Peyer's patch (tissue), 4 donors: Measurements from ENCODE around the gene CYSTM1. TPM values are rescaled to one million over a fixed set of nuclear protein-coding genes. Genes with fewer than 3 reads are reported as not detected.

Source experiments
- DNase-seq, 3 donors: peaks; one replicate each; pipeline ENCODE4 v3.0.0-alpha.2; 2017 to 2019
- H3K27ac ChIP-seq, 4 donors: fragments of 200-600 bp; sonication (generic); one replicate each; pipeline ENCODE4 v1.5.1; 2016 to 2019
- H3K27me3 ChIP-seq, 2 donors: fragments of 200-600 bp; sonication (generic); one replicate each; pipeline ENCODE4 v1.5.1; 2019
- H3K36me3 ChIP-seq, 3 donors: fragments of 200-600 bp; sonication (generic); one replicate each; pipeline ENCODE4 v1.5.1; 2016 to 2019
- H3K4me1 ChIP-seq, 4 donors: fragments of 200-600 bp; sonication (generic); one replicate each; pipeline ENCODE4 v1.5.1; 2016 to 2019
- H3K4me3 ChIP-seq, 4 donors: fragments of 200-600 bp; sonication (generic); 1 replicate in 3 of 4; 2 replicates in 1 of 4; pipeline ENCODE4 v1.5.1; 2016 to 2019; ENCODE audit warnings: mild to moderate bottlenecking in 1 of 4
- H3K9me3 ChIP-seq, 4 donors: fragments of 200-600 bp; sonication (generic); one replicate each; pipeline ENCODE4 v1.5.1; 2016 to 2019; ENCODE audit warnings: mild to moderate bottlenecking in 1 of 4
- CTCF ChIP-seq, 6 experiments: fragments of 450-650 bp in 4 of 6; fragments of 200-600 bp in 2 of 6; sonication (generic) in 1 of 6; IDR thresholded peaks; one replicate each; pipeline ENCODE4 v1.5.1; 2017 to 2019; ENCODE audit warnings: antibody characterized with exemption in 6 of 6, mild to moderate bottlenecking in 3 of 6, moderate library complexity in 1 of 6
- POLR2A ChIP-seq, 2 donors: fragments of 450-650 bp; IDR thresholded peaks; one replicate each; pipeline ENCODE4 v1.5.1; 2017; ENCODE audit warnings: antibody characterized with exemption in 2 of 2, mild to moderate bottlenecking in 2 of 2, moderate library complexity in 2 of 2
- total RNA-seq, 4 donors: library from RNA; depleted of rRNA; stranded (reverse); fragments of >200 nt; gene quantifications; one replicate each; pipeline ENCODE4 v1.1.0, GENCODE V29; 2016

The CYSTM1 gene
- total RNA-seq, 4 donors from 2014 or later = 60.2 to 185 (median 140) TPM

- no peak for TF ChIP-seq CTCF (IDR thresholded peaks at IDR 0.05)
- no peak for TF ChIP-seq POLR2A (IDR thresholded peaks at IDR 0.05)
- H3K4me1 ChIP-seq = peaks cover 0 to 1% (median 0%) of the 10 kb centered on the region in 4 donors
- H3K9me3 ChIP-seq = no peaks in the 10 kb centered on the region
- no peak for DNase-seq
- H3K4me3 ChIP-seq = no peak overlapping the region
- no peaks in the 10 kb centered on the region for H3K27me3 ChIP-seq
- H3K27ac ChIP-seq = no peak overlapping the region
- no peaks in the 10 kb centered on the region for H3K36me3 ChIP-seq
Observed at GRCh38 chr5:140131967-140132409, 43.0 kb upstream of the CYSTM1 start.

- no peak for DNase-seq
- TF ChIP-seq POLR2A (IDR thresholded peaks at IDR 0.05) (no peak), CTCF (IDR thresholded peaks at IDR 0.05) (no peak)
- no peak overlapping the region for H3K4me3 ChIP-seq
- no peak overlapping the region for H3K27ac ChIP-seq
- H3K9me3 ChIP-seq = no peaks in the 10 kb centered on the region
- no peaks in the 10 kb centered on the region for H3K27me3 ChIP-seq
- H3K4me1 ChIP-seq = no peaks in the 10 kb centered on the region
- no peaks in the 10 kb centered on the region for H3K36me3 ChIP-seq
Observed at GRCh38 chr5:140133514-140134167, 41.3 kb upstream of the CYSTM1 start.

GRCh38 chr5:140134277-140134935 lies 40.6 kb upstream of the CYSTM1 start:
- no peak for DNase-seq
- TF ChIP-seq POLR2A (IDR thresholded peaks at IDR 0.05) = no peak
- H3K27ac ChIP-seq = no peak overlapping the region
- no peaks in the 10 kb centered on the region for H3K27me3 ChIP-seq
- no peak overlapping the region for H3K4me3 ChIP-seq
- H3K4me1 ChIP-seq = no peaks in the 10 kb centered on the region
- H3K9me3 ChIP-seq = no peaks in the 10 kb centered on the region
- H3K36me3 ChIP-seq = no peaks in the 10 kb centered on the region

- Histone ChIP-seq H3K4me1 (no peaks in the 10 kb centered on the region), H3K27me3 (no peaks in the 10 kb centered on the region), H3K4me3 (no peak overlapping the region), H3K36me3 (no peaks in the 10 kb centered on the region), H3K27ac (no peak overlapping the region), H3K9me3 (no peaks in the 10 kb centered on the region)
- no peak for TF ChIP-seq POLR2A (IDR thresholded peaks at IDR 0.05)
- no peak for TF ChIP-seq CTCF (IDR thresholded peaks at IDR 0.05)
- no peak for DNase-seq
Observed at GRCh38 chr5:140135127-140135526, 39.9 kb upstream of the CYSTM1 start.

- Histone ChIP-seq H3K4me3 (no peak overlapping the region), H3K36me3 (no peaks in the 10 kb centered on the region), H3K9me3 (no peaks in the 10 kb centered on the region), H3K4me1 (no peaks in the 10 kb centered on the region), H3K27ac (no peak overlapping the region), H3K27me3 (no peaks in the 10 kb centered on the region)
- TF ChIP-seq CTCF (IDR thresholded peaks at IDR 0.05) (no peak), POLR2A (IDR thresholded peaks at IDR 0.05) (no peak)
- no peak for DNase-seq
Observed at GRCh38 chr5:140136624-140137023, 38.4 kb upstream of the CYSTM1 start.

GRCh38 chr5:140140435-140140834 lies 34.6 kb upstream of the CYSTM1 start:
- no peak overlapping the region for H3K4me3 ChIP-seq
- no peaks in the 10 kb centered on the region for H3K27me3 ChIP-seq
- peaks cover 4 to 15% (median 7%) of the 10 kb centered on the region in 4 donors for H3K4me1 ChIP-seq
- no peak for DNase-seq
- H3K27ac ChIP-seq = no peak overlapping the region
- no peaks in the 10 kb centered on the region for H3K9me3 ChIP-seq
- no peaks in the 10 kb centered on the region for H3K36me3 ChIP-seq
- TF ChIP-seq CTCF (IDR thresholded peaks at IDR 0.05) (no peak), POLR2A (IDR thresholded peaks at IDR 0.05) (no peak)
